NCI-H146 treated with DMSO at 0.1 percent for 48 hours (cell line): ENCODE results near the gene CD82.

Experiments
- DNase-seq: peaks from one replicate; lab custom pipeline; 2025; ENCODE audit not compliant: unreplicated experiment; lab: John Stamatoyannopoulos, UW

CD82 gene, protein sequence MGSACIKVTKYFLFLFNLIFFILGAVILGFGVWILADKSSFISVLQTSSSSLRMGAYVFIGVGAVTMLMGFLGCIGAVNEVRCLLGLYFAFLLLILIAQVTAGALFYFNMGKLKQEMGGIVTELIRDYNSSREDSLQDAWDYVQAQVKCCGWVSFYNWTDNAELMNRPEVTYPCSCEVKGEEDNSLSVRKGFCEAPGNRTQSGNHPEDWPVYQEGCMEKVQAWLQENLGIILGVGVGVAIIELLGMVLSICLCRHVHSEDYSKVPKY

DNA sequence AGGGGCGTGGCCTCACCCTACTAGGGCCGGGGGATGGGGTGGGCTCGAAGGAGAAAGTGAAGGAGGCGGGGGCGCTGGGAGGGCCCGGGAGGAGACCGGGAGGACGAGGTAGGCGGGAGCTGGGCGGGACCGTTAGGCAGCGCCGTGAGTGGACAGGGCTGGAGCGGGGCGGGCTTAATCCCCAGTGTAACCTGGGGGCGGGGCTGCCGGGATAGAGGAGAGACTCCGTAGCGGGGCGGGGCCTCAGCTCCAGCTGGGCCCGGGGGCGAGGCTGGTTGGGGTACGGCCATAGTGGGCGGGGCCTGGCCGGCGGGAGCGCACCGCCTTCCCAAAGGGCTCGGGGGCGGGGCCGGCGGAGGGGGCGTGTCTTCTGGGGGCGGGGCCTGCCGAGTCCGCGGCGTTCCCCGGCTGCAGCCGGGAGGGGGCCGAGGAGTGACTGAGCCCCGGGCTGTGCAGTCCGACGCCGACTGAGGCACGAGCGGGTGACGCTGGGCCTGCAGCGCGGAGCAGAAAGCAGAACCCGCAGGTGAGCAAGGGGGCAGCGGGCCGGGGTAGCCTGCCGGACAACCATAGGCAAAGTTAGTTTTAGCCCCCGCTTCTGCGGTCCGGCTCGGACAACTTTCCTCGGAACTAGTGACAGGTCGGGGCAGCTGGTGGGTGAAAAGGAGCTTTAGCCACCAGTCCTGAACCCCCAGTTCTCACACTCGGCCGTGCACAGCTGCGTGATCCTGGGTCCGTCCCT, at the start of gene CD82:
CD82 (plus strand) TSS at position 453 of the 742 bp plus-strand sequence. CDS start 29,000 bp downstream, outside the sequence.
- DNase-seq, result peak; percentile 94

DNA sequence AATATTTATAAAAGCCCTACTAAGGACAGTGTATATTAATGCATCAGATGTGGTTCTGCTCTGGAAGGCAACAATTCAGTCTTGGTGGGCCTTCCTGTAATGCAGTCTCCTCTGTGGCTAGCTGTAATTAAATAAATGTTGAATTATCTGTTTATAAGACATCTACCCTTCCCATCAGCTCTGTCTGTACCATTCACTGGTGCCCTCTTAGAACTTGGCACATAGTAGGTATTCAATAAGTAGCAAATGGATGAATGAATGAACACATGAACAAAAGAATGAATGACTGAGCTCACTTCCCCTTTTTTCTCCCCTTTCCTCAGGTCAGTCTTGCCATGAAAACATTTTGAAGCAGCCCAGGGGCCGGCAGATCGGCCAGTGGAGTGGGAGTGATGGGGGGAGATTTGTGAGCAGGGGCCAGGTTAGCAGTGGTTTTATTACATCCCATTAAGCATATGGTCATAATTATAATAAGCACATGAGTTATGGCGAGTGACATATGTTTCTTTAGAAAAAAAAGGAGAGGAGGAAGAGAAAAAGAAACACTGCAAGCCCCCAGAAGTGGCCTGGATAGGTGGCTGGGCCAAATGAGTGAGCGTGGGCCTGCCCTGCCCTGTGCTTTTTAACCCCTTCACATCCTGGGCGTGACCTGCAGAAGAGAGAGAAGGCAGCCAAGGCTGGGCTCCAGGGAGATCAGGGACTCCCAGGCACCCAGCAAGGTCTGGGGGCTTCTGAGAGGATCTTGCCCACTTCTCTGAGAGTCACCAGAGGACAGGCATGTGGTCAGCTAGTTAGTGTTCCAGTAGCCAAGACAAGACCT, 48.6 kb upstream of the CD82 start:
- DNase-seq, result no peak

DNA sequence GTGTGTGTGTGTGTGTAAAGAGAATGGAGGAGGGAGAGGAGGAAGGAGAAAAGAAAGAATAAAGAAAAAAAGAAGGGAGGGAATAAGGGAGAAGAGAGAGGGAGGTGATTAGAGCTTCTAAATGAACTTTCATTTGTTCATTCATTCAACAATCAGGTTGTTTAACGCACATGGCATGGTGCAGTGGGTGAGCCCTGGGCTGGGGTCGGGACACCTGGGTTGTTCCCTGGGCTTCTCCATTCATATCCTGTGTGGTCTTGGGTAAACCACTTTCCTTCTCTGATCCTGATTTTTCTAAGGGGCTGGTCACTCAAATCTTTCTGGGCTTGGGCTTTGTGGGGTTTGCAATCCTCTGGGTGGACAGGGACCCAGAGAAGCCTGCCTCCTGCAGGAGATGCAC, 47.9 kb upstream of the CD82 start:
- DNase-seq, result no peak

DNA sequence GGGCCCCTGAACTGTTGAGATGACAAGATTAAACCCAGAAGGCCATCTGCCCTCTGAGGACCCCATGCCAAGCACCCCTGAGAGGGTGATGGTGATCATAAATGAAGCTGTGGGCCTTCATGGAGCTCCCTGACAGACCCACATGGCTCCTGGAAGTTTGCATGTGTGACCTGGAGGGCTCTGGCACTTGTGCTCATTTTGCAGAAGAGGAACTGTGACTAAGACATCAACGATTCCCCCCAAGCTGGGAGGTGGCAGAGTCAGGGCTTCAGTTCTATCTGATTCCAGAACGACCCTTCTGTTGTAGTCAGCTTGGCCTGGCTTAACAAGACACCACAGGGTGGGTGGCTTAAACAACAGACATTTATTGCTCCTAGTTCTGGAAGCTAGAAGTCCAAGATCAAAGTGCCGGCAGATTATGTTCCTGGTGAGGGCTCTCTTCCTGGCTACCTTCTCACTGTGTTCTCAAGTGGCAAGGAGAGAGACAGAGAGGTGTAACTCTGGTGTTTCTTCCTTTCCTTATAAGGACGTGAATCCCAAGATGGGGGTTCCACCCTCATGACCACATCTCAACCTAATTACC, 46.4 kb upstream of the CD82 start:
- DNase-seq, result no peak

DNA sequence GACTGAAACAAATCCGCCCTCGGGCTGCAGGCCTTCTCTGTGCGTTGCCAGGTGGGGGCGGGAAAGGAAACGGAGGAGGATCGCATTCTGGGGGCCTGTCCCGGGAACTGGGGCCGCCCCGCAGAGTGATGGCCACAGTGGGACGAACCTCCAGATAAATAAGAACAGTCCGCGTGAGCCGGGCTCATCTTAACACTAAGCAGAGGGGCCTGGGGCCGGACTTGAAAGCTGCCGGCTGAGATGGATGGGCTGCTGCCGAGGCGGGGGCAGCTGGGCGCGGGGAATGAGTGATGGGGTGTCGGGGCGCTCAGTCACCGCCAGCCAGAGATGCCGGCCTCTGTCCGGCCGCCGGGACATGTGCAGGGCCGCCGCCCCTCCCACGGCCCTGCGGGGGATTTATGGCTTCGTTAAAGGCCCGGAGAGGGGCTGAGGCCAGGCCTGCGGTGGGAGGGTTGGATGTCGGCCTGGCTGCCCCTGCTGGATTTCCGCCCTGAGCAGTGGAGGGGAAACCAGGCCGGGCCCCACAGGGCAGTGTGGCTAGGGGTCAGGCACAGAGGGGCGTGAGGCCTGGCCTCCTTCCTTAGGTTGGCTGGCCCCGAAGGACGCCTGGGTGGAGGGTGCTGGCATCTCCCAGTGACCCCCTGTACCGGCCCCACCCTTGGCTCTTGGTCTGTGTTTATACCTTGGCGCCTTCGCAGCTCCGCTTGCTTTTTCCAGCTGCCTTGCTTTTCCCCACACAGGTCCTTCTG, 45.3 kb upstream of the CD82 start:
- no peak for DNase-seq

DNA sequence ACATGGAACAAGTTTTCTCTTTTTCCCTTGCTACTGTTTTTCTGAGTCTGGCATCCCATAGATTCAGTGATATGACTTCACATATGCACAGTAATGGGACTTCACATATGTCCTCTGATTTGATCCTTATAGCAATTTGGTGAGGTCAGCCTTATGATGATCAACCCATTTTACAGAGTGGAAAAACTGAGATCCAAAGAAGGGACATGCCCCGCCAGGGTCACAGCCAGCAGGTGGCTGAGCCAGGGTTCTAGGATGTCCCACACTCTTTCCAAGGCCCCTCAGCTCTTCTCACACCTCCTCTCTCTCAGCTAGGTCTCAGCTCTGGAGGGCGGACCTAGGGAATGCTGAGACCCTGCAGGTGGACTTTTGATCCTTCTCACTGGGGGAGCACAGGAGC, 44.3 kb upstream of the CD82 start:
- DNase-seq, result no peak

DNA sequence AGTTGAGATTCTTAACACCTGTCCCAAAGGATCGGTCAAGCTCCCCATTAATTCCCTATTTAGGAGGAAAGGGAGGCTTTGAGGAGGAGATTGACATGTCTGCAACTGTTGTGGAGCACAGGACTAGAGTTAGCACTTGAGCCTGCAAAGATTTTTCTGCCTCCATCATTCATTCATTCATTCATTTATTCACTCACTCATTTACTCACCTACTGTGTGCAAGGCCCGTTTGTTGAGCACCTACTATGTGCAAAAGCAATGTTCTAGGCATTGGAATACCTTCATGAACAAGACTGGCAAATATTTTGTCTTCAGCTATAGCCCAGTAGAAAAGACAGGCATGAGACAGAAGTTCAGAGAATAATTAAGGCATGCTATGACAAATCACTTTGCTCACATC, 43.2 kb upstream of the CD82 start:
- DNase-seq, result no peak

DNA sequence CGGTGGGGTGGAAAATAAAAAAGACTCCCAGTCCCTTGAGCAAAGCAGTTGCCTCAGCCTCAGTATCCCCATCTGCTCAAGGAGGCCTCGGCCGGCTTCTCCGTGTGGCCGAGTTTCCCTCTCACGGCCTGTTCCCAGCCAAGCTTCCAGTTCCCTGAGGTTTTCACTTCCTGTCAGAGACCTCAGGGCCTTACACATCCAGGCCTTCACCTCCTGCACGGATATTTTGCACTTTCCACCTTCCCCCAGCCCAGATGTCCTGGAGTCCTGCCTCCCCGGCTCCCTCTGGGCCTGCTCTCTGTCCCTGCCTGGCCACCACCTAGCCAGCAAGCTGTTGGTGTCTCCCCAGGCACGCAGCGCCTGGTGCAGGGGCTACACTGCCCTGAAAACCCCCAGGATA, 41.1 kb upstream of the CD82 start:
- no peak for DNase-seq

DNA sequence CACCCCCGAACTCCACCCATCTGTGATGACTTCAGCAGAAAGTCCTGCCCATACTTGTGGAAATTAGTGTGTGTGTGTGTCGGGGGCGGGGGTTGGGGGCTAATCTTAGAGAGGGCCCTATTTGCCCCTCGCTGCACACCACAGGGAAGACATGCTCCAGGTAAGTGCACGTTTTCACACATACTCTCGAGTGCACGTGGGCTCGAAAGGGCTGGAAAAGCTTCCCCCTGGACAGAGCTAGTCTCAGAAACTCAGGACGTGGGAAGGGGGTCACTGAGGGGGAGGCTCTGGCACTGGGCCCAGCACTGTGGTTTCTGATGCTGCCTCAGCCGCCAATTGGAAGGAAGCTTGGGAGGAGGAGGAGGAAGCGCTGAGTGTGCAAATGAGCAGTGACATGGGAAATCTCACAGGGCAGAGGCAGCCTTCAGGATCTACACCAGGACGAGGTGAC, 40.7 kb upstream of the CD82 start:
- DNase-seq, result no peak

DNA sequence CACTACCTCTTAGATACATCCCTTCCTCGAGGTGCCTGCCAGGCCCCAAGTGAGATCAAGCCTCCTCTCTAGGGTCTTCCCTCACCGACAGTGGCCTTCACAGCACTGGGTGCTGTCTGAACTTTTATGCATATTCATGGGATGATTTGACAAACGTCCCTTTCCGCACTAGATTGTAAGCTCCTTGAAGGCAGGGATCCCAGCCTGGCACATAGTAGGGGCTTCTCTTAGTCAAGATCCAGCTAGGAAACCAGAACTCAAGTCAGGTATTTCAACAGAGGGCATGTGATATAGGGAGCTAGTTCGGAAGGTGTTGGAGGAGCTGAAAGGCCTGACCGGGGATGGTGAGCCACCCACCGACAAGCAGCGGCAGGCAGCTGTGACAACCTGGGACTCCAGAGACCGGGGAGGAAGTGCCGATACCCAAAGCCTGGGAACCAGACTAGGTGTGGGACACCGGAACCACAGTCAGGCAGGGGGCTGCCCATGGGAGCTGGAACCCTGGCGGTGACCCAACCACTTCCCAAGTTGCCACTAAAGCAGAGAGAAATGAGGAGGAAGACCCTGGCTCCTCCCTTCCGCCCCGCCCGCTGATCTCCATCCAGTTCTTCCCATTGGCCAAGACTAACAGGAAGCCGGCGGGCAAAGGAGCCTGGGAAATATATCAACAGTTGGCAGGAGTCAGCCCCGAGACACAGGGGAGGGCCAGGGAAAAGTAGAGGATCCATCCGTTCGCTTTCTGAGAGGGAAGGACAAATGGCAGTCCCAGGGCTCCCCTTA, 39.8 kb upstream of the CD82 start:
- DNase-seq, result no peak

DNA sequence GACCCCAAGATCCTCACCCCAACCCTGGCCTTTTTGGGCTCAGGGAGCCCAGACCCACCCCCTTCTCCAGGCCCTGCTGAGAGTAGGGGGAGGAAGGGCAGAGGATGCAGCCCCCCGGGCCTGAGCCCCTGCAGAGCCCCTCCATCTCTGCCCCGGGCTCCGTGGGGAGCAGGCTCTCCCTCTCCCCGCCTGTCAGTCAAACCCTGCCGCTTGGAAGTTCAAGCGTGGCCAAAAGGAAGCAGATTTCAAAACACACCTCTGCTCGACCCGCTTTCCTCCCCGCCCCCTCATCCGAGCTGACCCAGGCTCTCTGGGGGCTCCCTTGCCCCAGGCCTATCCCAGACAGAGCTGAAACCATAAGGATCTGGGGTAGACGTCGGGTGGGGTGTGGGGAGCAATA, 39.0 kb upstream of the CD82 start:
- no peak for DNase-seq

DNA sequence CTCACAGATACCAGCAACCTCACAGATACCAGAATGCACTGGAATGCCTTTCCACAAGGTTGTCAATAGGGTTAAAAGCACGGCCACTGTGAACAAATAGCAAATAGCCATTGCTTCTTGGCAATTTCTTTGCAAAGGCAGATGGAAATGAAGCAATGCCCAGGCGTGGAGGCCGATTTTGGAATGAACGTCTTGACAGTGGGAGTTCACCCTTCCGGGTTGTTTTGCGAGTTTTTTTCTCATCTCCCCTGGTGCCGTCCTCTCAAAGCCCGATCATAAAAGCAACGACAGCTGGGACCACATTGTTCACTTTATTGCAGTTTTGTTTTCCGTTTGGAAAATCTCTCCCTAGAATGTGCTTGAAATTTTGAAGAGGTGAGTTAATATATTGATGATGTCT, 38.0 kb upstream of the CD82 start:
- DNase-seq, result no peak

DNA sequence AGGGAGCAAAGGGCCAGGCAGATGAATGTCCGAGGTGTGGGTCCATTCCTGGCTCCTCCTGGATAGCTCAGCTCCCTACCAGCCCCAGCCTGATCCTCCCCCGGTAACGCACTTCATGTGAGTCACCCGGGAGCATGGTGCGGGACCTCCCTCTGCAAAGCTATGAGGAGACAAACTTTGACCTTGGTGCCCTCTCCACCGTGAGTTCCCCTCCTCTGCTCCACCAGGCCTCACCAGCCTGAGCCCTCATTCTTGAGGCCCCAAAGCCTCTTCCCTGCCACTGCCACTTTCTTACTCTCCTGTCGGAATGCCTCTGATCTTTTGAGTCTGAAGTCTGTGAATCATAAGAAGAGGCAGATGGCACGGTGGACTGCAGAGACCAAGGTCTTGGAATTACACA, 37.4 kb upstream of the CD82 start:
- DNase-seq, result no peak

DNA sequence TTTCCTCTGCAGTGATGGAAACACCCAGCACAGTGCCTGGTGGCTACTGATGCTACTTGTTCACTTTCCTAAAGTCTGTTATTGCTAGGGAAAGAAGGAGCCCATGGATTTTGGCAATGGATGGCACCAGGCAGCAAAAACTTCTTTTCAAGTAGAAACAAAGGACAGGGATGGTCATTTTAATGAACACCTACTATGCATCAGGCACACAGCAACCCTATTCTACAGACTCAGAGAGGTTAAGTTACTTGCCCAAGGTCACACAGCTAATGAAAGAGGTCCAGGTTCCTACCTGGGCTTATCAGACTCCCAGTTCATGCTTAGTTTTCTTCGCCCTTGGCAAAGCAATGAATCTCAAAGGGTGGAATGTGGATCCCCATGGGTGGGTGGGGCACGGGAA, 36.9 kb upstream of the CD82 start:
- DNase-seq, result no peak

DNA sequence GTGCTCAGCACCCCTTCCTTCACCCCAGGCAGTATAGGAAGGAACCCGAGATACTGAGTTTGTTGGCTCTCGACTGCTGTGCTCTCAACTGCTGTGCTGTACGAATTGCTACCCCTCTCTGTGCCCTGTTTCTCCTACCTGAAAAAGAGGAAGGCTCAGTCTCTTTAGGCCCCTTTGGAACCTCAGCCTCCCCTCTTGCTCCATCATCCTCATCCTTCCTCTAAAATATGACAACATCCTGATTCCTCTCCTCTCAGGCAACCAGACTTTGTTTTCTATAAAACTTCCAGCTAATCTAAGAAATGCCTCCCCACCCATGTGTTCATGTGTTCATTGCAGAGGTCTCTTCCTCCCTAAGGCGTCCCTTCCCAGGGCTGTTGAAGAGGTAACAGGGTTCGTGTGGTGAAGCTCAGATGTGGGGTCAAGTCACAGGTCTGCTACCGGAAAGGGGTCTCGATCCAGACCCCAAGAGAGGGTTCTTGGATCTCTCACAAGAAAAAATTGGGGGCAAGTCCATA, 35.5 kb upstream of the CD82 start:
- no peak for DNase-seq

DNA sequence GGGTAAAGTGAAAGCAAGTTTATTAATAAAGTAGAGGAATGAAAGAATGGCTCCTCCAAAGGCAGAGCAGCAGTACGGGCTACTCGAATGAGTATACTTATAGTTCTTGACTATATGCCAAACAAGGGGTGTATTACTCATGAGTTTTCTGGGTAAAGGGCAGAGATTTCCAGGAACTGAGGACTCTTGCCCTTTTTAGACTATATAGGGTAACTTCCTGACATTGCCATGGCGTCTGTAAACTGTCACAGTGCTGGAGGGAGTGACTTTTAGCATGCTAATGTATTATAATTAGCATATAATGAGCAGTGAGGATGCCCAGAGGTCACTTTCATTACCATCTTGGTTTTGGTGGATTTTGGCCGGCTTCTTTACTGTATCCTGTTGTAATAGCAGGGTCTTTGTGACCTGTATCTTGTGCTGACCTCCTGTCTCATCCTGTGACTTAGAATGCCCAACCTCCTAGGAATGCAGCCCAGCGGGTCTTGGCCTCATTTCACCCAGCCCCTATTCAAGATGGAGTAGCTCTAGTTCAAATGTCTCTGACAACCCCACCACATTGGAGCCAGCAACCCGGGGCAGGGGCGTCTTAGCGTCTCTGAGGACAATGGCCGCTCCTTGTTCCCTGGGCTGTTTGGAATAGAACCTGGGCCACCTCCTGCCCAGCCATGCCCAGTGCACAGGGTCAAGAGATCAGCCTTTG, 34.9 kb upstream of the CD82 start:
- DNase-seq, result no peak

DNA sequence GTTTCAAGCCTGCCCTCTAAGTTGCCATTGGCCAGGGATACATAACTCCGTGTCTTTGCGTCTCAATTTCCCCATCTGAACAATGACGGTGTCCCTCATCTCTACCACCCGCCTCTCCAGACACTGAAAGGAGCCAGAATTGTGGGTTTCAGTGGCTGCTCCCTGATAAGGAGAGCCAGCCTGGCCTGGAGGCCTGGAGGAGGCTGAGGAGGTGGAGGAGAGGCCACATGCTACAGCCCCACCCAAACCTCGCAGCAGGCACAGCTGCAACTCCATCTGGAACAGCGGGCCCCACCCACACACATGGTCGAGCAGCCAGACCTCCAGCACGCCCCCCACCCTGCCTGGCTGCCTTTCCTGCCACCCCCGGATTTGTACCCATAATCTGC, 34.4 kb upstream of the CD82 start:
- DNase-seq, result no peak

DNA sequence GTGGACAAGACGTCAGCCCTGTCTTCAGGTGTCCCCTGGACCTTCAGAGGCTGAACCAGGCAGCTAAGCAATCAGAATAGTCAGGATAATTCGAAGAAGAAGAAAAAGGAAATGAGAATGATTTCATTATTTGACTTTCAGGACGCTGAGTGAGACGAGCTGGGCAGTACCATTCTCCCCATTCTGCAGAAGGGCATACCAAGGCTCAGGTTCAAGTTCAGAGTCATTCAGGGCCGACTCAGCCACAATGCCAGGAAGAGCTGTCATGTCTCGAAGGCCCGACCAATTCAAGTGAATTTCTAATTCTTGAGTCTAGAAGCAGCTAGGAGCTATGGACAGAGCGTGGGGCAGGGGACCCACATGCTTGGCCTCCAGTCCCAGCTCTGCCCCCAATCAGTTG, 33.8 kb upstream of the CD82 start:
- DNase-seq, result no peak

DNA sequence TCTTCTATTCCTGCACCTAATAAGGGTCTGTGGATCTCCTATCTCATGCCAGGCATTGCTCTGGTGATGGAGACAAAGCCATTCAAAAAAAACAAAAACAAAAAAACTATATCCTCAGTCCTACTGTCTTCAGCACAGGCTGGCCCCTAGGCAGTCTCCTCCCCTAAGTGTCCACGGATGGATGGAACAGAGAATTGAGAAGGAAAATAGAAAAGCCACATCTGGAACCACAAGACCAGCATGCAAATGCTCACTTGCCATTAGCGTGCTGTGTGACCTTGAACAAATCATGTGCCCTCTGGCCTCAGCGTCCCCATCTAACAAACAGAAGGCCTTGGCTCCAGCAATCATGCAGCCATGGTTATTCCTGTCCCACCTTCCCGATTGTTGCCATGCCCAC, 32.7 kb upstream of the CD82 start:
- no peak for DNase-seq
